GM18499 (cell line): ENCODE results near the gene FBXO48.

Experiments used
- ATAC-seq: cut with Tn5 transposase; IDR thresholded peaks from one replicate; pipeline ENCODE4 v1.9.1; 2021; ENCODE audit warnings: moderate number of reproducible peaks; ENCODE audit not compliant: insufficient read depth, unreplicated experiment

Gene FBXO48

DNA sequence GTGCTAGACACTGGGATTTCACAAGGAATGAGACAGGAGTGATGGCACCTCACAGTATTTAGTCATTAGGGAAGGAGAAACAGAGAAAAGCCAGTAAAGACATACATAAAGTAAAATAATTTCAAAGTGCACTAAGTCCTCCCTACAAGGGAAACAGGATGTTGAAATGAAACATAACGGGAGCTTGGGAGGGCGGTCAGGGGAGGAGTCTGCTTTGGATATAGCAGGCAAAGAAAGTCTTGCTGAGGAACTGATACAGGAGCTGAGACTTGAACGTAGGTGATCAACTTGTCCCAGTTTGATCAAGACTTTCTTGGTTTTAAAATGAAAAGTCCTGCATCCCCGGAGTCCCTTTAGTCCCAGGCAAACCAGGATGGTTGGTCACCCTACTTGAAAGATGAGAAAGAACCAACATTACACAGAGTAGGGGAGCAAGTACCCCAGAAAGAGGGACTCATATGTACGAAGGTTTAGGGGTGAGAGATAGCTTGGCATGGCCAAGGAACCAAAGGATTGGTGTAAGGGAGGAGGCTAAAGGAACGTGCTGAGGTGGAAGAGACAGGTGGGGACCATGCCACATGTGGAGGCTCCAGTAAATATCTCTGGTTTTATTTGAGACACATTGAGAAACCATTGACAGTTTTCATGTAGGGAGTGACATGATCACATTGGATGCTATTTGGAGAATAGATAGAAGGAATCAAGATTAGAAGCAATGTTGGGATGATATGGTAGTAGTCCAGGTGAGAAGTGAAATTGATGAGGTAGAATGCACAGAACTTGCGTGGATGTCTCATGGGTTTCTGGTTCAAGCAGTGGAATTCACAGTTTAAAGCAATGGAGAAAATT, 28.4 kb downstream of the FBXO48 start:
- no peak for ATAC-seq

DNA sequence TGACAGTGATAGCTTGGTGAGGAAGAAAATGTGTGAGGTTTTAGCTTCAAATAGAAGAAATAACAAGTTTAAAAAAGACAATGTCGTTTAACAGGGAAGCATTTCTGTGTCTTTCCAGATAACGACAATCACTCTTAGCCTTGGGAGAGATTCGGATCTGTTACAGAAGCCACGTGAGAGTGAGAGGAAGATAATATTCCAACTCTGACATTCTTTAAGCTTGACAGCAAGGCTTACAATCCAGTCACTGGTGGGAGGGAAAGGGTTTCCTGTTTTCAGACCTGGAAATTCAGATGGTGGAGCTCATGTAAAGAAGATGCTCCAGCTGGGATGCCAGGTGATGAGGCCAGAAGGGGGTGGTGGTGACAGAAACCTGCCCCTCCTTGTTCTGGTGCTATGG, 30.8 kb downstream of the FBXO48 start:
- no peak for ATAC-seq

DNA sequence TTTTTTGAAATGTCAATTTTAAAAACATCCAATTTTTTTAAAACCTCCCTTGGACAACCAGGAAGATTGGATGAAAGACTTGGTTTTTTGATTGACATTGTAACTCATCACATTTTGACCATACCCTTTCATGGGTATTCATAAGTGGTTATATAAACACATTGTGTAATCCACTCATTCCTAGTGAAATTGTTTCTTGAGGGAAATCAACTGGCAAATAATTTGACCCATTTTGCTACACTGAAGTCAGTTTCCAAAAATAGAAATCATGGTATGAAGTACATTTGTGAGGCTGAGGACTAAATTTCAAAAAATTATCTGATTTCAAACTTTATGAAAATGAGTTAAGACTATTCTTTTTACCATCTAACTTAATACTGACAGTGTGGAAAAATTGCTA, 31.5 kb downstream of the FBXO48 start:
- ATAC-seq, result no peak

DNA sequence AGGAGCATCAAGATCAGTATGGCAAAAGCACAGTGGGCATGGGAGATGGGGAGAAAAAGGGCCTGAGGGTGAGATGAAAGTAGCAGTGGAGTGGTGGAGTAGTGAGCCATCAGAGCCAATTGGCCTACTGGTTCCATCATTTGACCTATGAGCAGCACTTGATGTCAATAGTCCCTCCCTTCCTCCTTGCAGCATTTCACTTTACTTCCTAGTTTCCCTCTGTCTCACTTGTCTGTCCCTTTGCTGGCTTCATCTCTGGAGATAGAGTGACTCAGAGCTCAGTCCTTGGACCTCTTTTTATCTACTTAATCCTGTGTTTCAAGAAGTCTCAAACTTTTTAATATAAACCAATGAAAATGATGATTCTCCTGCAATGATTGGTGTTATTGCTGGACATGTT, 32.1 kb downstream of the FBXO48 start:
- no peak for ATAC-seq

GRCh38 chr2:68432696-68433658, 34.1 kb downstream of the FBXO48 start:
- no peak for ATAC-seq

GRCh38 chr2:68431316-68431972, 35.6 kb downstream of the FBXO48 start:
- ATAC-seq, result no peak

GRCh38 chr2:68429311-68429826, 37.7 kb downstream of the FBXO48 start:
- no peak for ATAC-seq

GRCh38 chr2:68428746-68429145, 38.3 kb downstream of the FBXO48 start:
- no peak for ATAC-seq

GRCh38 chr2:68428126-68428525, 39.0 kb downstream of the FBXO48 start:
- no peak for ATAC-seq

DNA sequence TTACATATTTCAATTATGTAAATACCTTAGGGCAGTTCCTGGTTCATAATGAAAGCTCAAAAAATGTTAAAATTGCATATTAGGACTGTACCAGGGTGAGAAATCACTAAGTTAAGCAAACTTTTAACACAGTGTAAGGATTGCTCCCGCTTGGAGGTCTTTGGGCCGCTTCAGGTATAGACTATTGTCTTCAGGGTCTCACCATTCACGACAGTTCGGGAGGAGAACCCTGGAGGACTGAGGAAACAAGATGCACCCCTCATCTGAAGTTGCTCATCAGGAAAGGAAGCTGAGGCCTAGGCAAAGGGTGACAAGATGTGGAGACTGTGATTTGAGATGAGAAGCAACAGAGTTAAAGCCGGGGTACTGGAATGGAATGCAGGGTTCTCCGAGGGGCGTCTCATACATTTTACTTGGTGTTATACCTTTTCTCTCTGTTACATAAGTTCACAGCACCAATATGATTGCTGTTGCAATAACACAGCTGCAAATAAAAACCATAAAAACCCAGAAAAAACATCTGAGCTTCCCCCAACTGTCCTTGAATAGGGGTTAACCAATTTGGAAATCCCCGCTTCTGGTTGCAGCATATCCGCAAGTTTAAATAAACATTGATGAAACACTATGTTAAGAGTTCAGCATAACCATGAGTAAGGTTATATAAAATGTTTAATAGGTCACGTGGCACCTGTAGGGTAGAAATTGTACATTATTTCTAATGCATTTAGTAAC, 40.1 kb downstream of the FBXO48 start:
- no peak for ATAC-seq

- ATAC-seq, result no peak
These were observed 40.6 kb downstream of the FBXO48 start for GRCh38 chr2:68426446-68426845.

DNA sequence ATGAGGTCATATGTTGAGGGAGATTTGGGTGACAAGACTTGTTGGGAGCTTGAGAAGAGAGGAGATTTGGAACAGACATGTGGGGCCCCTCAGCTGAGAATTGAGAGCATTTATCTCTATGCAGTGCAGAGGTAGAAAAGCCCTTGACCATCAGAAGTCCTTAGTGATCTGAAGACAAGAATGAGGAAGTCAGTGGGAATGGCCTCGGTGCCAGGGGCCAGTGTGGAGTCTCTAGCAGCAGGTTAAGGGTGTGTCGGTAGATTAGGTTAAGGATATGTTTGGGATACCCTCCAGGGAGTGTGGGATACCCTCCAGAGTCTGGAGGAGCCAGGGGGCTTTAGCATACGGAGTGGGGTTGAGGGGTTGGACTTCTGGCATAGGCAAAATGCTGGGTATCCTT, 41.6 kb downstream of the FBXO48 start:
- ATAC-seq, result no peak

GRCh38 chr2:68423966-68424650, 43.0 kb downstream of the FBXO48 start:
- ATAC-seq, result peak; percentile 75

GRCh38 chr2:68420254-68420910, 46.7 kb downstream of the FBXO48 start:
- no peak for ATAC-seq

DNA sequence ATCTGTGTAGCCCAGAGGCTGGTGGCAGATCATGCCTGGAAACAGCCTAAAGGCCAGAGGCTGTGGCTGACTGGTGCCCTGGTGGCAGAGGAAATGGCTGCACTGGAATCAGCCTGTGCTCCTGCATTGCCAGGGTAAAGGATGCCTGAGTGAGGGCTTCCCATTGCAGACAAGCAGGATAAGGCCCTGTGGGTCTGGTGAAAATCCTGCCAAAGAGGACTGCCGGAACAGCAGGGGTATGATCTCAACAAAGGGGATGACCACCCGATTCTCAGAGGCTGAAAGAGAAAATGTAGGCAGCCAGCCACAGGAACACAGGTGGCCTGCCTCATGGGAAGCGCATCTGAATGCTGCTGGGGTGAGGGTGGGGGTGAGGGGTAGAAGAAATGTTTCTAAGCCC, 48.2 kb downstream of the FBXO48 start:
- no peak for ATAC-seq

- no peak for ATAC-seq
These were observed 48.7 kb downstream of the FBXO48 start for GRCh38 chr2:68418419-68418818.

GRCh38 chr2:68417926-68418325, 49.2 kb downstream of the FBXO48 start:
- ATAC-seq, result no peak

DNA sequence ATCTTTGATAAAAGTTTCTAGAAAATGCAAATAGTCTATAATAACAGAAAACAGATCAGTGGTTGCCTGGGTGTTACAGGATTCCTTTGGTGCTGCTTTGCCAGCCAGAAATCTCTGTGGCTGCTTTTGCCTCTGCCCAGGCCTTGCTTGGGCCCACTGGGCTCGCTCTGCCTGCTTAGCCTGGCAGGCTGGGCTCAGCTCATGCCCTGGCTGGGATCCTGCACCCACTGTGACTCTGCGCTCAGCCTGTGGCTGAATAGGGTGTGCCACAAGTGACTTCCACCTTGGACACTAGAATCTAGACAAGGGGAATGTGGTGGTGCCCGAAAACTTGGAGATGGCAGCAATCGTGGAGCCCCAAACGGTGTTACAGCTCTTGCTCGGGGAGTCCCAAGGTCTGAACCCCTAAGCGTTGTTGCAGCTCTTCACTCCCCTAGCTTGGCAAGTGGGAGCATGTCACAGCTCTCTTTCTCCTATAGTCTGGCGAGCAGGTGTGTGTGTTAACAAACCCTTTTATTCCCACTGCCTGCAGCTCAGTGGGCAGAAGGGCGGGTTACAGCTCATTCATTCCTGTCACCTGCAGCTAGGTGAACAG, 50.9 kb downstream of the FBXO48 start:
- no peak for ATAC-seq
